Karpas-422 (cell line): ENCODE data around the gene HELZ. TPM values are rescaled to one million over a fixed set of nuclear protein-coding genes. Genes with fewer than 3 reads are reported as not detected.

Experiments used
- DNase-seq: peaks from one replicate; pipeline ENCODE4 v3.0.0-alpha.2; 2015
- H2AFZ ChIP-seq: fragments of 200-600 bp; sonication (generic); 2 replicates; pipeline ENCODE4 v1.6.1; 2014; ENCODE audit warnings: antibody characterized with exemption, low read length, mixed read lengths
- H3K27ac ChIP-seq: fragments of 200-600 bp; sonication (generic); 2 replicates; pipeline ENCODE4 v1.5.1; 2014; ENCODE audit warnings: mild to moderate bottlenecking, low read length, moderate library complexity
- H3K27me3 ChIP-seq: fragments of 200-600 bp; sonication (generic); 2 replicates; pipeline ENCODE4 v1.6.1; 2014; ENCODE audit warnings: low read length, mixed read lengths
- H3K36me3 ChIP-seq: fragments of 200-600 bp; sonication (generic); 2 replicates; pipeline ENCODE4 v1.6.1; 2014; ENCODE audit warnings: low read length, mixed read lengths; ENCODE audit not compliant: insufficient read depth
- H3K4me1 ChIP-seq: fragments of 200-600 bp; sonication (generic); 2 replicates; pipeline ENCODE4 v1.6.1; 2014; ENCODE audit warnings: mild to moderate bottlenecking, low read length, mixed read lengths
- H3K4me2 ChIP-seq: fragments of 200-600 bp; sonication (generic); 2 replicates; pipeline ENCODE4 v1.6.1; 2014; ENCODE audit warnings: low read length, low read depth, mild to moderate bottlenecking; ENCODE audit not compliant: poor library complexity, severe bottlenecking
- H3K4me3 ChIP-seq: fragments of 200-600 bp; sonication (generic); 2 replicates; pipeline ENCODE4 v1.5.1; 2014; ENCODE audit warnings: mild to moderate bottlenecking, antibody characterized with exemption, low read length, mixed read lengths
- H3K79me2 ChIP-seq: fragments of 200-600 bp; sonication (generic); 2 replicates; pipeline ENCODE4 v1.6.1; 2014; ENCODE audit warnings: mild to moderate bottlenecking, low read length, mixed read lengths
- H3K9ac ChIP-seq: fragments of 200-600 bp; sonication (generic); 2 replicates; pipeline ENCODE4 v1.6.0; 2014; ENCODE audit warnings: low read length
- H3K9me2 ChIP-seq: fragments of 200-600 bp; sonication (generic), shearing (Covaris generic); replicated peaks from 2 replicates; pipeline ENCODE4 v1.6.0; 2014; ENCODE audit warnings: mild to moderate bottlenecking, low read length, moderate library complexity; ENCODE audit not compliant: insufficient read depth
- H3K9me3 ChIP-seq: fragments of 300-700, 200-600 bp; sonication (generic); 2 replicates; pipeline ENCODE4 v1.6.1; 2014; ENCODE audit warnings: low read length, mixed read lengths
- H4K20me1 ChIP-seq: fragments of 200-600 bp; sonication (generic); 2 replicates; pipeline ENCODE4 v1.6.1; 2014; ENCODE audit warnings: mild to moderate bottlenecking, antibody characterized with exemption, low read length, low read depth; ENCODE audit not compliant: insufficient read depth
- small RNA-seq: library from RNA; depleted of rRNA; stranded (forward); fragments of <200 nt; gene quantifications from one replicate; pipeline ENCODE3, GENCODE V24; 2014
- total RNA-seq: library from RNA; depleted of rRNA; stranded (reverse); fragments of >200 nt; shearing (Covaris generic); gene quantifications from 2 replicates; pipeline ENCODE4 v1.2.3, GENCODE V29; 2014; ENCODE audit warnings: low replicate concordance; rRNA removed

HELZ gene
- total RNA-seq, 1 experiment from 2014 or later = 77.9 TPM

DNA sequence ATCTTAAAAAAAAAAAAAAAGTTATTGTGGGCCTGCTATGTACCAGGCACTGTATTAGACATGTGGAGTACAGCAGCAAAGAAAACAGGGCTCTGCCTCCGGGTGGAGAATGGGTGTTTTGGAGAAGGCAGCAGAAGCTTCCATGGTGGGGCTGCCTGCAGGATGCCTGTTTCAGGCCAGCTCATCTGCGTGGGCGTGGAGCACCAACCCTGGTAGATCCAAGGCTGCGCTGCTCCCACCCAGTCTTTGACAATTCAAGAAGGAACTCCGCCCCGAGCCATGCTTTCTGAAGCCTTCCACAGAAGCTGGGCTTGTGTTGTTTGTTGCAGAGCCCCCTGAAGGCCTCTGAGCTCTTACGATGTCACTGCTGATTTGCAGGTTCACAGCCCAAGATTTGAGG lies 223.8 kb downstream of the HELZ start:
- Histone ChIP-seq H3K4me3 (no peak overlapping the region), H3K27ac (no peak overlapping the region), H3K36me3 (no peaks in the 10 kb centered on the region), H2AFZ (no peak overlapping the region), H3K9ac (no peak overlapping the region), H3K27me3 (no peaks in the 10 kb centered on the region), H3K79me2 (no peaks in the 10 kb centered on the region), H3K4me1 (no peaks in the 10 kb centered on the region), H3K4me2 (no peak overlapping the region), H3K9me2 (no peaks in the 10 kb centered on the region), H4K20me1 (no peaks in the 10 kb centered on the region), H3K9me3 (no peaks in the 10 kb centered on the region)
- no peak for DNase-seq

Small RNA genes lying within 50 kb of the gene (small RNA-seq; reads per million reads assigned to genes)
- not detected for gene AC007448.1
- gene RF00393 = not detected
- gene RNA5SP447 = not detected

Other genes starting within 250 kb of the HELZ start
- gene CACNG1, start 200.6 kb downstream of the HELZ start, total RNA-seq = not detected in 2 replicates
- gene PSMD12, start 121.4 kb upstream of the HELZ start, total RNA-seq = 18.7 TPM in 2 replicates
- gene PITPNC1, start 132.1 kb upstream of the HELZ start, total RNA-seq = 2.7 and 3.8 TPM in 2 replicates